ENCODE measurements around the gene ARF3. TPM values are rescaled to one million over a fixed set of nuclear protein-coding genes. Genes with fewer than 3 reads are reported as not detected.

The ARF3 gene
- total and polyA plus RNA-seq, 2 donors (not counting 3 experiments of a cell fraction or from before 2014, with no cell fraction given) = 149 to 172 TPM

DNA sequence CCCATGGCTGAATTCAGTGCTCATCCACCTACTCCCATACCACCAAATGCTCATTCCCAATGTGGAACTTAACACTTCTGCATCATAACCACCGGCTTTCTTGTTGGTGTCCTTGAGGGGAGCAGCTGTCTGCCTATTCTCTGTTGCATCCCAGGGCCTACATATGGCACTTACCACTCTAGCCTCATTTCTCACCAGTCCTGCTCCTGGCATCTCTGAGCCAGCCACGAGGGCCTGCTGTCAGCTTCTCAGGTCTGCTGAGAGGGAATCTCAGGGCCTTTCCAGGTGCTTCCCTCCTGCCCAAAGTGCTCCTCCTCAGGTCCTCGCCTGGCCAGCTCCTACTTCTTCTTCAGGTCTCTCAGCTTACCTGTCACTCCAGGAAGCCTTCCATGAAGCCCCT, 67.6 kb downstream of the ARF3 start:
- Histone ChIP-seq H3K9ac (replicated peaks; ENCODE audit: extremely low read depth, insufficient read depth, low read length) (no peak overlapping the region), H3K27me3 (ENCODE audit: control insufficient read depth in 2 of 2, insufficient read depth in 2 of 2, low read length in 2 of 2) (peaks cover 5 to 7% of the 10 kb centered on the region in 2 experiments), H3K4me1 (ENCODE audit: control insufficient read depth, extremely low read depth, insufficient read depth, low read length) (no peaks in the 10 kb centered on the region), H3K36me3 (ENCODE audit: control insufficient read depth in 2 of 2, extremely low read depth in 1 of 2, insufficient read depth in 2 of 2, low read length in 2 of 2) (no peaks in the 10 kb centered on the region), H4K20me1 (replicated peaks; ENCODE audit: control insufficient read depth, extremely low read depth, insufficient read depth, low read length) (no peaks in the 10 kb centered on the region), H3K27ac (ENCODE audit: insufficient read depth, low read depth, low read length) (no peak overlapping the region), H2AFZ (ENCODE audit: low read depth, low read length) (no peak overlapping the region), H3K9me3 (replicated peaks; ENCODE audit: control insufficient read depth, insufficient read depth, low read length) (no peaks in the 10 kb centered on the region), H3K79me2 (ENCODE audit: control insufficient read depth, insufficient read depth, low read length) (no peaks in the 10 kb centered on the region), H3K4me3 (replicated peaks in 1 of 3; ENCODE audit: insufficient read depth in 1 of 3, low read depth in 1 of 3, low read length in 3 of 3) (no peak overlapping the region), H3K9me1 (replicated peaks; ENCODE audit: control insufficient read depth, extremely low read depth, insufficient read depth, low read length) (no peaks in the 10 kb centered on the region), H3K4me2 (ENCODE audit: insufficient read depth, low read length) (no peak overlapping the region)
- ChIA-PET CTCF (interaction anchor here (1.3 to 5.6 kb wide), 13 partner anchors 8 to 89 kb away, joined by 3 to 703 read pairs (median 18); partner anchors contain the start of genes DDX23, FKBP11, RND1 and WNT1), POLR2A (interaction anchor here (1.7 kb wide), 1 partner anchor 24 kb away, joined by 9 read pairs; the partner anchor contains the start of gene RND1)
- FAIRE-seq (no peak), DNase-seq (ENCODE audit: low read depth, low spot score) (no peak)
- BruUV-seq (replicated peaks) = no TSS peak
- TF ChIP-seq FOS (IDR thresholded peaks at IDR 0.05; ENCODE audit: borderline replicate concordance, insufficient read depth, low read length) (no peak), EZH2 (IDR thresholded peaks at IDR 0.05; ENCODE audit: borderline replicate concordance, low read depth, low read length, severe bottlenecking) (no peak), POLR2AphosphoS5 (IDR thresholded peaks at IDR 0.05; ENCODE audit: insufficient read depth, low read depth, low read length) (no peak), MYC (IDR thresholded peaks at IDR 0.05; ENCODE audit: low read depth, low read length) (no peak), JUN (IDR thresholded peaks at IDR 0.05; ENCODE audit: borderline replicate concordance, insufficient read depth, insufficient read length, low read depth) (no peak), CTCF (IDR thresholded peaks at IDR 0.05; ENCODE audit: extremely low read depth in 1 of 2, insufficient read depth in 1 of 2, low read depth in 1 of 2, low read length in 2 of 2) (no peak), GATA2 (IDR thresholded peaks at IDR 0.05; ENCODE audit: insufficient read depth, insufficient read length, low read depth, low read length) (no peak), POLR2A (IDR thresholded peaks at IDR 0.05; ENCODE audit: low read depth, low read length) (no peak)
- TF ChIP-seq, protein P1, sequence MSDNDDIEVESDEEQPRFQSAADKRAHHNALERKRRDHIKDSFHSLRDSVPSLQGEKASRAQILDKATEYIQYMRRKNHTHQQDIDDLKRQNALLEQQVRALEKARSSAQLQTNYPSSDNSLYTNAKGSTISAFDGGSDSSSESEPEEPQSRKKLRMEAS (IDR thresholded peaks at IDR 0.05; ENCODE audit: insufficient read depth, insufficient read length) = no peak
- dilution Hi-C loops (cut with MboI; ENCODE audit: extremely low pct_ligation_motif_present, low sequenced_read_pairs) (no loop called here), intact Hi-C loops (cut with micrococcal nuclease) (loop anchor here (1.0 to 2.0 kb wide), 3 partner anchors 36 to 75 kb away; no protein-coding TSS in a partner anchor)

Small RNA genes within 50 kb of the gene (small RNA-seq; reads per million reads assigned to genes)
- gene AC073610.1 (ENCODE audit: insufficient read depth, insufficient read length, low read depth, low replicate concordance) (not detected), gene RNU6-600P (ENCODE audit: insufficient read depth, insufficient read length, low read depth, low replicate concordance) (not detected), gene RNU6-940P (ENCODE audit: insufficient read depth, insufficient read length, low read depth, low replicate concordance) (not detected)

Other genes with a start within 250 kb of the ARF3 start
- gene CCNT1, start 240.8 kb downstream of the ARF3 start, total RNA-seq = 33.0 and 35.1 TPM in 2 replicates
- gene CCNT1, start 240.8 kb downstream of the ARF3 start, polyA plus RNA-seq = 9.7 and 10.6 TPM in 2 replicates
- 43.3 and 46.2 TPM in 2 replicates for gene ADCY6, start 168.4 kb downstream of the ARF3 start, total RNA-seq
- 37.0 and 38.7 TPM in 2 replicates for gene ADCY6, start 168.4 kb downstream of the ARF3 start, polyA plus RNA-seq
- 61.8 and 64.2 TPM in 2 replicates for gene CACNB3, start 139.0 kb downstream of the ARF3 start, total RNA-seq
- 37.4 and 46.1 TPM in 2 replicates for gene CACNB3, start 139.0 kb downstream of the ARF3 start, polyA plus RNA-seq
- gene DDX23, start 105.3 kb downstream of the ARF3 start, total RNA-seq = 101 and 107 TPM in 2 replicates
- 47.4 and 56.0 TPM in 2 replicates for gene DDX23, start 105.3 kb downstream of the ARF3 start, polyA plus RNA-seq
- gene RND1, start 91.6 kb downstream of the ARF3 start, total RNA-seq = 4.0 and 4.4 TPM in 2 replicates
- 5.2 and 9.9 TPM in 2 replicates for gene RND1, start 91.6 kb downstream of the ARF3 start, polyA plus RNA-seq
- gene FKBP11, start 32.0 kb downstream of the ARF3 start, total RNA-seq = 78.9 and 81.2 TPM in 2 replicates
- 74.2 and 81.7 TPM in 2 replicates for gene FKBP11, start 32.0 kb downstream of the ARF3 start, polyA plus RNA-seq
- gene WNT10B, start 14.2 kb upstream of the ARF3 start, total RNA-seq = not detected in 2 replicates
- gene WNT10B, start 14.2 kb upstream of the ARF3 start, polyA plus RNA-seq = 0.04 and 0.14 TPM in 2 replicates
- not detected in 2 replicates for gene WNT1, start 20.8 kb upstream of the ARF3 start, total RNA-seq
- gene WNT1, start 20.8 kb upstream of the ARF3 start, polyA plus RNA-seq = not detected in 2 replicates
- gene DDN, start 41.9 kb upstream of the ARF3 start, total RNA-seq = 0.22 and 0.42 TPM in 2 replicates
- gene DDN, start 41.9 kb upstream of the ARF3 start, polyA plus RNA-seq = 0.06 and 0.07 TPM in 2 replicates
- 50.0 and 54.9 TPM in 2 replicates for gene PRKAG1, start 61.3 kb upstream of the ARF3 start, total RNA-seq
- 52.1 and 59.5 TPM in 2 replicates for gene PRKAG1, start 61.3 kb upstream of the ARF3 start, polyA plus RNA-seq
- 106 and 120 TPM in 2 replicates for gene KMT2D, start 103.3 kb upstream of the ARF3 start, total RNA-seq
- gene KMT2D, start 103.3 kb upstream of the ARF3 start, polyA plus RNA-seq = 11.5 and 15.1 TPM in 2 replicates
- 2.3 and 2.6 TPM in 2 replicates for gene RHEBL1, start 112.5 kb upstream of the ARF3 start, total RNA-seq
- 2.2 and 2.7 TPM in 2 replicates for gene RHEBL1, start 112.5 kb upstream of the ARF3 start, polyA plus RNA-seq
- gene DHH, start 137.3 kb upstream of the ARF3 start, total RNA-seq = 3.3 and 3.9 TPM in 2 replicates
- 2.9 and 4.2 TPM in 2 replicates for gene DHH, start 137.3 kb upstream of the ARF3 start, polyA plus RNA-seq
- gene LMBR1L, start 153.4 kb upstream of the ARF3 start, total RNA-seq = 92.8 and 106 TPM in 2 replicates
- gene LMBR1L, start 153.4 kb upstream of the ARF3 start, polyA plus RNA-seq = 78.3 and 99.1 TPM in 2 replicates
- gene TUBA1B, start 173.9 kb upstream of the ARF3 start, total RNA-seq = 2,228 and 2,245 TPM in 2 replicates
- gene TUBA1B, start 173.9 kb upstream of the ARF3 start, polyA plus RNA-seq = 5,362 and 5,535 TPM in 2 replicates
- gene TUBA1A, start 231.6 kb upstream of the ARF3 start, total RNA-seq = 701 and 740 TPM in 2 replicates
- gene TUBA1A, start 231.6 kb upstream of the ARF3 start, polyA plus RNA-seq = 2,429 and 3,046 TPM in 2 replicates

All from endothelial cell of umbilical vein (primary cell).